ENCODE data around the gene TRIM34. TPM values are rescaled to one million over a fixed set of nuclear protein-coding genes. Genes with fewer than 3 reads are reported as not detected.
"Not testable (repeated sequence)": the region's sequence is repeated elsewhere in the genome, so short reads cannot be mapped to it uniquely, and the experiment has no call there.

The TRIM34 gene
- total RNA-seq, 1 donor from 2014 or later, result not detected

DNA sequence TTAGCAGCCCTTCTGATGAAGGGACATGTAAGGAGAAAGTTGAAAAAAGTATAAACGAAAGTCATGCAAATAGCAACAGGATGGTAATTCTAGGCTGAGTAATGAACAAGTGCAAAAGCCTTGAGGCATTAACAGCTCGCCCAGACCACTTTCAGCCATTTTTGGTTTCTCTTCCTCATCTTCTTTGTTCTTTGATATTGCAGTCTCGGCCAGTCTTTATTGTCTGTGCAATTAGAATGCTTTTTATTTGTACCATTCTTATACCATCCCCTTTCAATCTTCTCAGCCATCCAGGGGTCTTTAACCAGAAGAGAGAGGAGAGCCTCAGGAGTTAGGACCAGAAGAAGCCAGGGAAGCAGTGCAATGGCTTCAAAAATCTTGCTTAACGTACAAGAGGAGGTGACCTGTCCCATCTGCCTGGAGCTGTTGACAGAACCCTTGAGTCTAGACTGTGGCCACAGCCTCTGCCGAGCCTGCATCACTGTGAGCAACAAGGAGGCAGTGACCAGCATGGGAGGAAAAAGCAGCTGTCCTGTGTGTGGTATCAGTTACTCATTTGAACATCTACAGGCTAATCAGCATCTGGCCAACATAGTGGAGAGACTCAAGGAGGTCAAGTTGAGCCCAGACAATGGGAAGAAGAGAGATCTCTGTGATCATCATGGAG lies 7.3 kb downstream of the TRIM34 start:
- Mint-ChIP-seq H3K9me3 (ENCODE audit: unreplicated experiment) (no peaks in the 10 kb centered on the region), H3K4me3 (ENCODE audit: unreplicated experiment) (no peak overlapping the region), H3K4me1 (ENCODE audit: low read depth, unreplicated experiment) (no peaks in the 10 kb centered on the region), H3K36me3 (ENCODE audit: unreplicated experiment) (no peaks in the 10 kb centered on the region), H3K27ac (ENCODE audit: unreplicated experiment) (no peak overlapping the region), H3K27me3 (ENCODE audit: unreplicated experiment) (no peaks in the 10 kb centered on the region)
- TF ChIP-seq CTCF (IDR thresholded peaks at IDR 0.05; ENCODE audit: partially characterized antibody, unreplicated experiment), result no peak
- DNase-seq, result no peak

DNA sequence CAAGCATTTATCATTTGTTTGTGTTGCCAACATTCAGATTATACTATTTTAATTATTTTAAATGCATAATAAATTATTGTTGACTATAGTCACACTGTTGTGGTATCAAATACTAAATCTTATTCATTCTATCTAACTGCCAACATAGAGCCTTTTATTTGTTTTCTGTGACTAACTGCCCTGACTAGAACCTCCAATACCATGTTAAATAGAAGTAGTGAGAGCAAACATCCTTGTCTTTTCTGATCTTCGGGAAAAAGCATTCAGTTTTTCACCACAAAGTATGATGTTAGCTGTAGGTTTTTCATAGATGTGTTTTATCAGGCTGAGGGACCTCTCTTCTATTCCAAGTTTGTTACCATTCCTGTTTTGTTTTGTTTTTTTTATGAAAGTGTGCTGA lies 15.2 kb downstream of the TRIM34 start:
- Mint-ChIP-seq H3K27ac (ENCODE audit: unreplicated experiment) (no peak overlapping the region), H3K9me3 (ENCODE audit: unreplicated experiment) (no peaks in the 10 kb centered on the region), H3K27me3 (ENCODE audit: unreplicated experiment) (peaks cover 2% of the 10 kb centered on the region), H3K36me3 (ENCODE audit: unreplicated experiment) (no peaks in the 10 kb centered on the region), H3K4me1 (ENCODE audit: low read depth, unreplicated experiment) (no peaks in the 10 kb centered on the region), H3K4me3 (ENCODE audit: unreplicated experiment) (no peak overlapping the region)
- DNase-seq, result no peak
- no peak for TF ChIP-seq CTCF (IDR thresholded peaks at IDR 0.05; ENCODE audit: partially characterized antibody, unreplicated experiment)

- H3K4me3 Mint-ChIP-seq (ENCODE audit: unreplicated experiment), result no peak overlapping the region
- TF ChIP-seq CTCF (IDR thresholded peaks at IDR 0.05; ENCODE audit: partially characterized antibody, unreplicated experiment), result no peak
- H3K4me1 Mint-ChIP-seq (ENCODE audit: low read depth, unreplicated experiment), result no peaks in the 10 kb centered on the region
- no peaks in the 10 kb centered on the region for H3K36me3 Mint-ChIP-seq (ENCODE audit: unreplicated experiment)
- DNase-seq, result no peak
- peaks cover 2% of the 10 kb centered on the region for H3K27me3 Mint-ChIP-seq (ENCODE audit: unreplicated experiment)
- no peak overlapping the region for H3K27ac Mint-ChIP-seq (ENCODE audit: unreplicated experiment)
- no peaks in the 10 kb centered on the region for H3K9me3 Mint-ChIP-seq (ENCODE audit: unreplicated experiment)
Measured at GRCh38 chr11:5643585-5643984, 18.8 kb downstream of the TRIM34 start.

- Mint-ChIP-seq H3K4me3 (ENCODE audit: unreplicated experiment) (no peak overlapping the region), H3K4me1 (ENCODE audit: low read depth, unreplicated experiment) (no peaks in the 10 kb centered on the region), H3K27me3 (ENCODE audit: unreplicated experiment) (peaks cover 2% of the 10 kb centered on the region), H3K27ac (ENCODE audit: unreplicated experiment) (no peak overlapping the region), H3K36me3 (ENCODE audit: unreplicated experiment) (no peaks in the 10 kb centered on the region), H3K9me3 (ENCODE audit: unreplicated experiment) (no peaks in the 10 kb centered on the region)
- no peak for DNase-seq
- TF ChIP-seq CTCF (IDR thresholded peaks at IDR 0.05; ENCODE audit: partially characterized antibody, unreplicated experiment), result no peak
Measured at GRCh38 chr11:5646139-5646538, 21.3 kb downstream of the TRIM34 start.

DNA sequence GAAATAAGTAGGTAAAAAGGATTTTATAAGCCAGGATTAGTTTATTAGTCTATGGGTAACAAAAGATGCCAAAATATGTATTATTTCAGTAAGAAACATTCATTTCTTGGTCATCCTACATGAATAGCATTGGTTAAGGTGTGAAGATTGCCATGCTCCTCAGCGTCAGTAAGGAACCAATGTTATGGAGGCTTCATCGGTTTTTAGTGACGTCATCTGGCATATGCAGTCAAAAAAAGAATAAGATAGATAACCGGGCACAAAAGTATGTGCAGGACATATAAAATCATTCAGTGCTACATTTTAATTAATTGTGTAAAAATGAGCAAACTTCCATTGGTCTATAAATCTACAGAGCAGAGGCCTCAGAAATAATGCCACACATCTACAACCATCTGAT lies 30.7 kb downstream of the TRIM34 start:
- Mint-ChIP-seq H3K36me3 (ENCODE audit: unreplicated experiment) (peaks cover 5% of the 10 kb centered on the region), H3K4me3 (ENCODE audit: unreplicated experiment) (no peak overlapping the region), H3K4me1 (ENCODE audit: low read depth, unreplicated experiment) (no peaks in the 10 kb centered on the region), H3K27ac (ENCODE audit: unreplicated experiment) (no peak overlapping the region), H3K27me3 (ENCODE audit: unreplicated experiment) (peaks cover 2% of the 10 kb centered on the region), H3K9me3 (ENCODE audit: unreplicated experiment) (no peaks in the 10 kb centered on the region)
- DNase-seq, result no peak
- TF ChIP-seq CTCF (IDR thresholded peaks at IDR 0.05; ENCODE audit: partially characterized antibody, unreplicated experiment), result no peak

- DNase-seq, result not testable (repeated sequence)
Measured at GRCh38 chr11:5656956-5657355, 32.2 kb downstream of the TRIM34 start.

More at GRCh38 chr11:5656956-5657355, 32.2 kb downstream of the TRIM34 start:
- H3K4me1 Mint-ChIP-seq (ENCODE audit: low read depth, unreplicated experiment); H3K4me3 Mint-ChIP-seq (ENCODE audit: unreplicated experiment); H3K9me3 Mint-ChIP-seq (ENCODE audit: unreplicated experiment); H3K27me3 Mint-ChIP-seq (ENCODE audit: unreplicated experiment); H3K36me3 Mint-ChIP-seq (ENCODE audit: unreplicated experiment); H3K27ac Mint-ChIP-seq (ENCODE audit: unreplicated experiment): not testable (repeated sequence)

All from glutamatergic neuron (in vitro differentiated cells).